ENCODE measurements around the gene WNK4.

WNK4 gene

GRCh38 chr17:42841975-42842685 lies 61.7 kb downstream of the WNK4 start:
- no peak for DNase-seq (ENCODE audit: low spot score)

- DNase-seq (ENCODE audit: low spot score) = peak; percentile 22
Measured at GRCh38 chr17:42843358-42843934, 63.0 kb downstream of the WNK4 start.

GRCh38 chr17:42844271-42844670 lies 63.9 kb downstream of the WNK4 start, which contains the start of gene AOC2:
TSS of gene AOC2 (plus strand) at chr17:42844580. CDS start at chr17:42844627, 47 bp downstream.
- no peak for DNase-seq (ENCODE audit: low spot score)

GRCh38 chr17:42844761-42845555 lies 64.5 kb downstream of the WNK4 start:
- DNase-seq (ENCODE audit: low spot score) = no peak

GRCh38 chr17:42845556-42845917 lies 65.1 kb downstream of the WNK4 start:
- DNase-seq (ENCODE audit: low spot score) = no peak

GRCh38 chr17:42845918-42846593 lies 65.6 kb downstream of the WNK4 start:
- DNase-seq (ENCODE audit: low spot score) = peak; percentile 27

Data from CD4-positive, alpha-beta T cell treated with Interleukin-2 at 100 ng/mL for 4 hours (primary cell).